Prostate gland (tissue), 2 donors: Measurements from ENCODE around the gene RPUSD1. TPM values are rescaled to one million over a fixed set of nuclear protein-coding genes. Genes with fewer than 3 reads are reported as not detected.

Experiments
- DNase-seq: peaks from one replicate; pipeline ENCODE4 v3.0.0-alpha.2; 2019; ENCODE audit warnings: low spot score
- H3K27ac ChIP-seq, 2 donors: fragments of 200-600 bp; sonication (generic); 2 replicates each; pipeline ENCODE4 v1.5.1; 2017 to 2019
- H3K27me3 ChIP-seq: fragments of 200-600 bp; sonication (generic); replicated peaks from 2 replicates; pipeline ENCODE4 v1.5.1; 2019; ENCODE audit not compliant: insufficient read depth
- H3K36me3 ChIP-seq, 2 donors: fragments of 200-600 bp; sonication (generic); 1 replicate in 1 of 2; 2 replicates in 1 of 2; pipeline versions ENCODE4 v1.5.1 to v1.8.1; 2017 to 2019
- H3K4me1 ChIP-seq: fragments of 200-600 bp; sonication (generic); replicated peaks from 2 replicates; pipeline ENCODE4 v1.5.1; 2019
- H3K4me3 ChIP-seq, 2 donors: fragments of 200-600 bp; sonication (generic); 2 replicates each; pipeline ENCODE4 v1.5.1; 2017 to 2019
- H3K9me3 ChIP-seq: fragments of 200-600 bp; sonication (generic); 2 replicates; pipeline ENCODE4 v1.5.1; 2017
- POLR2A ChIP-seq: fragments of 450-650 bp; IDR thresholded peaks from one replicate; pipeline ENCODE4 v1.6.1; 2016; ENCODE audit warnings: antibody characterized with exemption, mild to moderate bottlenecking
- POLR2AphosphoS5 ChIP-seq: sonication (generic); formaldehyde crosslinking; IDR thresholded peaks from one replicate; pipeline ENCODE4 v1.6.1; 2017; ENCODE audit warnings: antibody characterized with exemption
- WGBS: methylation state at CpG from one replicate; pipeline ENCODE4 v1.1.5; 2018; 5-methylcytosine and 5-hydroxymethylcytosine counted together
- intact Hi-C: fragments of 100-400 bp; cut with DNase I; formaldehyde crosslinking; loops from one replicate; pipeline ENCODE4 v1.14.2; 2022
- total RNA-seq, 2 donors: library from RNA; depleted of rRNA; stranded (reverse); fragments of >200 nt; gene quantifications; one replicate each; pipeline ENCODE4 v1.1.0, GENCODE V29; 2016
- TF ChIP-seq, protein P1 (sequence below), 4 experiments: fragments of 200-600 bp in 2 of 4; fragments of 450-650 bp in 2 of 4; sonication (generic) in 2 of 4; IDR thresholded peaks; 1 replicate in 3 of 4; 2 replicates in 1 of 4; pipeline ENCODE4 v1.5.1; 2016 to 2019; ENCODE audit warnings: antibody characterized with exemption in 4 of 4, mild to moderate bottlenecking in 2 of 4, moderate library complexity in 2 of 4

Gene RPUSD1
- total RNA-seq, 2 donors from 2014 or later, result 22.0 to 32.4 TPM

DNA sequence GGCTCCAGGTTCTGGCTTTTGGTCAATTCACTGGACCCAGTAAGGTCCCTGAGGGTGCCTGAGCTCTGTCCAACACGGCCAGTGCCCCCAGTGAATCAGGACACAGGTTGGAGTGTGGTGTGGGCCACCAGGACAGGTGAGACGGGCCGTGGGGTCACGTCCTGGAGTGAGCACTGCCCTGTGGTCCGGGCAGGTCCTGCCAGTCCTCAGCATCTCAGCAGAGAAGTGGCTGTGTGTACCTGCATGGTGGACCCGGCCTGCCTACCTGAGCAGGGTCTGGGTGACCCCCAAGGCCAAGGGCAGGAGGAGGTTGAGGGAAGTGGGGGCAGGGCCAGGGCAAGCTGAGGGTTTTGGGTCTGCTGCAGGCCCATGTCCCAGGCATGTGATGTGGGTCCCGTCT lies 14.3 kb upstream of the RPUSD1 start:
- Histone ChIP-seq H3K4me3 (no peak overlapping the region), H3K9me3 (no peaks in the 10 kb centered on the region), H3K27me3 (peaks cover 19% of the 10 kb centered on the region), H3K4me1 (no peaks in the 10 kb centered on the region), H3K36me3 (no peaks in the 10 kb centered on the region), H3K27ac (no peak overlapping the region)
- DNase-seq, result no peak
- TF ChIP-seq POLR2AphosphoS5, result no peak
- TF ChIP-seq, protein P1, sequence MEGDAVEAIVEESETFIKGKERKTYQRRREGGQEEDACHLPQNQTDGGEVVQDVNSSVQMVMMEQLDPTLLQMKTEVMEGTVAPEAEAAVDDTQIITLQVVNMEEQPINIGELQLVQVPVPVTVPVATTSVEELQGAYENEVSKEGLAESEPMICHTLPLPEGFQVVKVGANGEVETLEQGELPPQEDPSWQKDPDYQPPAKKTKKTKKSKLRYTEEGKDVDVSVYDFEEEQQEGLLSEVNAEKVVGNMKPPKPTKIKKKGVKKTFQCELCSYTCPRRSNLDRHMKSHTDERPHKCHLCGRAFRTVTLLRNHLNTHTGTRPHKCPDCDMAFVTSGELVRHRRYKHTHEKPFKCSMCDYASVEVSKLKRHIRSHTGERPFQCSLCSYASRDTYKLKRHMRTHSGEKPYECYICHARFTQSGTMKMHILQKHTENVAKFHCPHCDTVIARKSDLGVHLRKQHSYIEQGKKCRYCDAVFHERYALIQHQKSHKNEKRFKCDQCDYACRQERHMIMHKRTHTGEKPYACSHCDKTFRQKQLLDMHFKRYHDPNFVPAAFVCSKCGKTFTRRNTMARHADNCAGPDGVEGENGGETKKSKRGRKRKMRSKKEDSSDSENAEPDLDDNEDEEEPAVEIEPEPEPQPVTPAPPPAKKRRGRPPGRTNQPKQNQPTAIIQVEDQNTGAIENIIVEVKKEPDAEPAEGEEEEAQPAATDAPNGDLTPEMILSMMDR (IDR thresholded peaks at IDR 0.05), result no peak
- TF ChIP-seq POLR2A, result no peak
- intact Hi-C loops, result no loop called here
- 72% methylated on average over 7 of the region's 7 CpGs for WGBS

DNA sequence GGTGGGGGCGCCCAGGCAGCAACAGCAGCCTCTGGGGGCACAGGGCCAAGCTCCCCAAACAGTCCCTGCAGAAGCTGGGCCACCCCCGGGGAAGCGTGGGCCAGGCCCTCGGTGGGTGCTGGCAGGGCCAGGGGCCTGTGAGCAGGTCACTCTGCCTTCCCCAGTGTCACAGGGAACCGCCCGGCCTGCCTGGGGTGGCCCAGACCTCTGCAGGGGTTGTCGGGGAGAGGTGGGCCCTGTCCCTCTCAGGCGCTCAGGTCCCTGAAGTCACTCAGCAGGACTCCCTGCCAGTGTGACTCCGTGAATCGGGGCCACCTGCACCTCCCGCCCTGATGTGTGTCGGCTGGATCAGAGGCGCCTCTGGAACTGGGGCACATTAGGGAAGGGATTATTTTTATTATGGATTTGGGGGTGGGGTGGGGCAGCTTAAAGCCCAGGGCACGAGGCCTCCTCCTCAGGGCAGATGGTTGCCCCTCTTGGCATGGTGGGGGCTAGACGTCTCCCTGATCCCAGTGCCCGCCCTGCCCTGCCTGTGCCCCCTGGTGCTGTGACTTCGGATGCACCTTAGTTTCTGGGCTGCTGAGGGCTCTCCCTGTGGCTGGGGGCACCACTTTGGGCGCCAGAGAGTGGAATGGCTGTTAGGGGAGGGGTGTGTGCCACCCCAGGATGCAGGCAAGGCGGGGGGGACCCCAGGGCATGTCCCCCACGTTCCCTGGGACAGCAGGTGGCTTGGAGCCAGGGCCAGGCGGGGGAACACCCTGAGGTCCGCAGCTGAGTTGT lies 13.6 kb upstream of the RPUSD1 start:
- DNase-seq, result no peak
- H3K4me1 ChIP-seq, result no peaks in the 10 kb centered on the region
- TF ChIP-seq, protein P1 (IDR thresholded peaks at IDR 0.05), result no peak
- TF ChIP-seq POLR2AphosphoS5 (no peak), POLR2A (no peak)
- H3K4me3 ChIP-seq, result no peak overlapping the region
- H3K27me3 ChIP-seq, result peaks cover 19% of the 10 kb centered on the region
- no peaks in the 10 kb centered on the region for H3K36me3 ChIP-seq
- H3K9me3 ChIP-seq, result no peaks in the 10 kb centered on the region
- WGBS, result 47% methylated on average over 19 of the region's 22 CpGs
- intact Hi-C loops, result no loop called here
- H3K27ac ChIP-seq, result no peak overlapping the region

DNA sequence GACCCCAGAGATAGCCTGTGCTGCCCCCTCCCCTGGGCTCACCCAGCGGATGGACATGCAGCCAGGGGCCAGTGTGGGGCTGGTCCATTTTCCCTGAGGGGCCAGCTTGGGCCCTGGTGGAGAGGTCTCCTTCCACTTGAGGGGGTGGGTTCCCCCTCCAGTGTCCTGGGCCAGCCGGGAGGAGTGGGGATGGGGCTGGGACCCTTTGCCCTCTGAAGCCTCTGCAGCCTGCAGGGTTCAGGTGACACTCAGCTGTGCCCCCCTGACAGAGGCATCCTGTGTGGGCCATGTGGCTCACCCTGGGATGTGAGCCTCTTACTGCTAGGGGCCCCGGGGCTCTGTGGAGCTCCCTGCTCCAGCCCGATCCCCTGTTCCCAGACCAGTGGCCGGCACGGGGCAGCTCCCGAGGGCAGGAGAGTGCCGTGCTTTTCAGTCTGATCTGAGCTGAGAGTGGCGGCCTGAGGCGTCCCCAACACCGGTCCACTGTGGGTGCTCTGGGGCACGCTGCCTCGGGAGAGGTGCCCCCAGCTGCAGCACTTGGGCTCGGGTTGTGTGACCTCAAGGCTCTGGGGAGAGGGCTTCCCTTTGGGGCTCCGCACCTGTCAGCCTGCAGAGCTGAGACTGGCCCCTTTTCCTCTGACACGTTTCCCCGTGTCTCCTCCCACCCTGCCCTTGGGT lies 12.8 kb upstream of the RPUSD1 start:
- DNase-seq, result no peak
- H3K27ac ChIP-seq, result no peak overlapping the region
- no peaks in the 10 kb centered on the region for H3K9me3 ChIP-seq
- no peaks in the 10 kb centered on the region for H3K4me1 ChIP-seq
- TF ChIP-seq POLR2A, result no peak
- no peak for TF ChIP-seq POLR2AphosphoS5
- TF ChIP-seq, protein P1 (IDR thresholded peaks at IDR 0.05), result no peak
- intact Hi-C loops, result no loop called here
- WGBS, result 12% methylated on average over 17 of the region's 17 CpGs
- H3K4me3 ChIP-seq, result no peak overlapping the region
- peaks cover 19% of the 10 kb centered on the region for H3K27me3 ChIP-seq
- H3K36me3 ChIP-seq, result no peaks in the 10 kb centered on the region

DNA sequence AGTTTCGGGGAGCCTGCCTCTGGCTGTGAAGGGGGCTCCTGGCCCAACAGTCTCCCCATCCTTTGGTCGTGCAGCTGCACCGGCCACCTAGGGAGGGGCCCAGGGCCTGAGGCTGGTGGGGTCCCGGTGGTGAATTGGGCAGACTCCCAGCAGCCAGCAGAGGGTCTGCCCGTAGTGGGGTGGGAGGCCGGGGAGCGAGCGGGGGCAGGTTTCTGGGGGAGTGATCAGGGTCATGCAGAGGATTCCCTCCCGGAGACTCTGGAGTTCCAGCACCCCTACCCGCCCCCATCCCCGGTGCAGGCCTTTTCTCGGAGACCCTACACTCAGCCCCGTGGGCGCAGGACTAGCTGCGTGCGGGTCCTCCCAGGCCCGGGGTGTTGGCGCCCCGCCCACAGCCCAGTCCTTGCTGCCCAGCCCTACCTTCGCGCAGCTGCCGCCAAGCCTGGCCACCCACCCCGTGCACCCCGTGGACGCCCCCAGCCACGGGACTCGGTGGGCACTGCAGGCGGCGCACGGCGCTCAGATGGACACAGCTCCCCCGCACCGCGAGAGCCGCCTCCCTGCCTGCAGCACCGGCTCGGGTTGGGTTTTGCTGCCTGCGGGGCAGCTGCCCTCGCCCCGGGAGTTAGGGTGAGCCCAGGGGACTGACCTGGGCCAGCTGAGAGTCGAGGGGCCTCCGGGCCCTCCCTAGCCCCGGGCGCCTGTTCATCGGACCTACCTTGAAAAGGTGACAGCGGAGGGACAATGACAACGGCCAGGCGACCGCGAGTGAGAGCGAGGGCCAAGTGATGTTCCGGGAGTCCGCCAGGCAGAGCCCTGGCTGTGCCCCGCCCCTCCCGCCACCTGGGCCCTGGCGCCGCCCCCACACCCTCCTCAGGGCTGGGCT lies 12.0 kb upstream of the RPUSD1 start, which contains the start of gene GNG13:
Gene GNG13 (minus strand): TSS at position 787 of the 886 bp plus-strand sequence. CDS start 1,657 bp downstream, outside the sequence.
- no peaks in the 10 kb centered on the region for H3K4me1 ChIP-seq
- WGBS, result 2% methylated on average over 49 of the region's 57 CpGs
- H3K36me3 ChIP-seq, result no peaks in the 10 kb centered on the region
- H3K4me3 ChIP-seq, result no peak within 1 kb of the TSS
- no peak for TF ChIP-seq POLR2AphosphoS5
- no peak for TF ChIP-seq POLR2A
- TF ChIP-seq, protein P1 (IDR thresholded peaks at IDR 0.05), result no peak
- no peak for DNase-seq
- peaks cover 19% of the 10 kb centered on the region for H3K27me3 ChIP-seq
- intact Hi-C loops, result no loop called here
- H3K9me3 ChIP-seq, result no peaks in the 10 kb centered on the region
- no peak within 1 kb of the TSS for H3K27ac ChIP-seq
